Epithelial cell of proximal tubule (primary cell): ENCODE data around the gene CDK11B. TPM values are rescaled to one million over a fixed set of nuclear protein-coding genes. Genes with fewer than 3 reads are reported as not detected.

Experiments used
- DNase-seq: peaks from one replicate; pipeline ENCODE4 v3.0.0-alpha.2; 2011; ENCODE audit warnings: low read depth
- H3K4me3 ChIP-seq: 2 replicates; pipeline ENCODE4 v1.5.1; 2011; ENCODE audit warnings: low read depth, mild to moderate bottlenecking, low read length
- total RNA-seq: library from RNA; depleted of rRNA; stranded (reverse); fragments of >200 nt; gene quantifications from 2 replicates; pipeline ENCODE4 v1.2.3, GENCODE V29; 2015
- TF ChIP-seq, protein P1 (sequence below): conservative IDR thresholded peaks from 2 replicates; pipeline ENCODE4 v1.5.1; 2012; ENCODE audit warnings: low read depth, mild to moderate bottlenecking, low read length

CDK11B gene
- total RNA-seq, 1 donor from 2014 or later, result 16.3 TPM

DNA sequence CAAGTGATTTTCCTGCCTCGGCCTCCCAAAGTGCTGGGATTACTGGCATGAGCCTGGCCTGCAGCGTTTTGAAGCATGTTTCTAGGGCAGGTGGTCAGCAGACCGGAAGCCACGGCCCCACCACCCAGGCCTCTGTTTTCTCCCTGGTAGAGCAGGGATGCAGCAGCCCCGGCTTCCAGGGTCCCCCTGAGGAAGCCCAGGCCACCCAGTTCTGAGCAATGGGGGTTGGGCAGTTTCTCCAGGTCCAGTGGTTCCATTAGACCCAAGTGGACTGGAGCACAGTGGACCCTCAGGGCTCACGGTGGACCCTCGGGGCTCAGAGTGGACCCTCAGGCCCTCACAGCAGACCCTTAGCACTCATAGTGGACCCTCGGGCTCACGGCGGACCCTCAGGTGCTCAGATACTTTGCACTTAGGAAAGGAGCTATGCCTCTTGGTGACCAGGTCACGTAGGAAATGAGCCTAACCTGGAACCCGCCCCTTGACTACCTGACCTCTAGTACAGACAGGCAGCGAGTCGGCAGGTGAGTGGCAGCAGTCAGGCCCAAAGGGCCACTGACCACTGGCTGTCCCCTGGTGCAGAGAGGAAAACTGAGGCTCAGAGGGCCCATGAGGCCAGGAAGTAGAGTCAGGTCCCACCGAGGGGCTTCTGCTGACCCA lies 54.3 kb downstream of the CDK11B start:
- DNase-seq, result no peak
- H3K4me3 ChIP-seq, result no peak overlapping the region
- TF ChIP-seq, protein P1, sequence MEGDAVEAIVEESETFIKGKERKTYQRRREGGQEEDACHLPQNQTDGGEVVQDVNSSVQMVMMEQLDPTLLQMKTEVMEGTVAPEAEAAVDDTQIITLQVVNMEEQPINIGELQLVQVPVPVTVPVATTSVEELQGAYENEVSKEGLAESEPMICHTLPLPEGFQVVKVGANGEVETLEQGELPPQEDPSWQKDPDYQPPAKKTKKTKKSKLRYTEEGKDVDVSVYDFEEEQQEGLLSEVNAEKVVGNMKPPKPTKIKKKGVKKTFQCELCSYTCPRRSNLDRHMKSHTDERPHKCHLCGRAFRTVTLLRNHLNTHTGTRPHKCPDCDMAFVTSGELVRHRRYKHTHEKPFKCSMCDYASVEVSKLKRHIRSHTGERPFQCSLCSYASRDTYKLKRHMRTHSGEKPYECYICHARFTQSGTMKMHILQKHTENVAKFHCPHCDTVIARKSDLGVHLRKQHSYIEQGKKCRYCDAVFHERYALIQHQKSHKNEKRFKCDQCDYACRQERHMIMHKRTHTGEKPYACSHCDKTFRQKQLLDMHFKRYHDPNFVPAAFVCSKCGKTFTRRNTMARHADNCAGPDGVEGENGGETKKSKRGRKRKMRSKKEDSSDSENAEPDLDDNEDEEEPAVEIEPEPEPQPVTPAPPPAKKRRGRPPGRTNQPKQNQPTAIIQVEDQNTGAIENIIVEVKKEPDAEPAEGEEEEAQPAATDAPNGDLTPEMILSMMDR, result no peak

DNA sequence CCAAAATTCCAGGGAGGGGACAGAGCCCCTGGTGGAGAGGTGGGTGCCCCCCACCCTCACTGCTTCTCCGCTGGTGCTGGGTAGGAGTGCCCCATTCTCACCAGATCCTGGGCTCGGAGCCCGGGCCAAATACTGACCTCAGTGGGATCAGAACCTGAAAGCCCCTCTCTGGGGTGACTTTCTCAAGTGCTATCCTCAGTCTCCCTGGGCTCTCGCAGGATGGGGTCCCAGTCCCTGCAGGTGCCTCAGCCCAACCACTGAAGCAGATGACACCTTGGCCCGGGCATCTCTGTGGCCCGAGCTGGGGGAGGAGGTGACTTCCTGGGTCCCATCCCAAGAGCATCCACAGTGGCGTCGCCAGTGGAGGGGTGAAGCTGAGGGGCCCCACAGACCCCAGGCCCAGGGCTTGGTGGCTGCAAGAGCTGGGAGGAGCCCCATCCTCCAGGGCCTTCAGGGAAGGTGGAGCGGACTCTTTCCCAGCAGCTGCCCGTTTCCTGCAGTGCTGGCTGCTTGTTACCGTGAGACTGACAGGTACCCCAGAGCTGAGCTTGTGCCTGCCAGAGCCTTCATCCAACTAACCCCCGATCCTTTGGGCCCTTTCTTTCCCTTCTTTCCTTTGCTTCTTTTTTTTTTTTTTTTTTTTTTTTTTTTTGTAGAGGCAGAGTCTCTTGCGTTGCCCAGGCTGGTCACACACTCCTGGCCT lies 55.0 kb downstream of the CDK11B start:
- no peak overlapping the region for H3K4me3 ChIP-seq
- TF ChIP-seq, protein P1, result no peak
- DNase-seq, result no peak

DNA sequence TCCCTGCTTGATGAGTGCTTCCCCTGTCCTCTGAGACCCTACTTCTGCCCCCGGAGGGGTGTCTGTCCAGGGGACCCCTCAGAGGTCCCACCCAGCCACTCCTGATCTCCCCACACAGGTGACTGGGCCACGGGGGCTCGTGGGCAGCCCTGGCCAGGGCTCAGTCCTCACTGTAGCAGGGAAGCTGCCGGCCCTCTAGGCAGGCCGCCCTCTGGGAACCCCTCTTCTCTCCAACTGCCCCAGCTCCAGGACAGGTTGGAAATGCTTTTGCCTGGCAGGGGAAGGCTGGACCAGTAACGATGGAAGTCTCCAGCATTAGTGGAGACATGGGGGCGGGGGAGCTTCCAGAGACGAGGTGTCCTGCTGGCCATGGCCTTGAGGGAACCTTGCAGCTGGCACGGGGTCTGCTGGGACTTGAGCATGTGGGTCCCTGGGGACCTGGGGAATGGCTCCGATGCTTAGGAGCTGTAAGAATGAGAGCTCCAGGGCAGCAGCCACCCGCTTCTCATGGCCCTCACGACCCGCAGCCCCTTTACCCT lies 55.8 kb downstream of the CDK11B start:
- DNase-seq, result no peak
- no peak overlapping the region for H3K4me3 ChIP-seq
- TF ChIP-seq, protein P1, result no peak

DNA sequence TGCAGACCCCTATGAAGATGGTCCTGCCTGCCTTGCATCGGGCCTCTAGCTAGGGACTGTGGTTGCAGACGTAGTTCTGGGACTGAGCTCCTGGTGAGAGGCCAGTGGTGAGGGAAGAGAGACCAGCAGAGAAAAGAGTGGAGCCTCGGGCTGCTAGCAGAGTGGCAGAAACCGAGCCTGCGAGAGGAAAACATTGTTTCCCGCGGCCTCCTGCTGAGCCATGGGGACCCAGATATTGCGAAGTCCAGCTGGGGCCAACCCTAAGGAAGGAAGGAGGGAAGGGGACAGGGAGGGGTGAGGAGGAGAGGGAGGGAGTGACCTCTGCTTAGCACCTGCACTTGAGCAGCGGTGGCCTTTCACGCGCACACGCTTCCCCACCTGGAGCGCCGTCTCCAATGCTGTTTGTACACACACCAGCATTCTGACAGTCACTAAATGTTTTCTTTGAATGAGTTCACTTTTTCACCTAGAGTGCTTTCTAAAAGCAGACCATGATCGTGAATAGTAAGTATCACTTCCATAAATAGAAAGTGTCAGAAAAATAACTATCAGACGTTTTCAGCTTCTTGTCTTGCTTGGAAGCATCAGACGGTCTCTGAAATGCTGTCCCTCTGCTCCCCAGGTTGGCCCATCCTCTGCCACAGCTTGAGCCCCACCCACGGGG lies 56.4 kb downstream of the CDK11B start:
- TF ChIP-seq, protein P1, result no peak
- no peak for DNase-seq
- no peak overlapping the region for H3K4me3 ChIP-seq

DNA sequence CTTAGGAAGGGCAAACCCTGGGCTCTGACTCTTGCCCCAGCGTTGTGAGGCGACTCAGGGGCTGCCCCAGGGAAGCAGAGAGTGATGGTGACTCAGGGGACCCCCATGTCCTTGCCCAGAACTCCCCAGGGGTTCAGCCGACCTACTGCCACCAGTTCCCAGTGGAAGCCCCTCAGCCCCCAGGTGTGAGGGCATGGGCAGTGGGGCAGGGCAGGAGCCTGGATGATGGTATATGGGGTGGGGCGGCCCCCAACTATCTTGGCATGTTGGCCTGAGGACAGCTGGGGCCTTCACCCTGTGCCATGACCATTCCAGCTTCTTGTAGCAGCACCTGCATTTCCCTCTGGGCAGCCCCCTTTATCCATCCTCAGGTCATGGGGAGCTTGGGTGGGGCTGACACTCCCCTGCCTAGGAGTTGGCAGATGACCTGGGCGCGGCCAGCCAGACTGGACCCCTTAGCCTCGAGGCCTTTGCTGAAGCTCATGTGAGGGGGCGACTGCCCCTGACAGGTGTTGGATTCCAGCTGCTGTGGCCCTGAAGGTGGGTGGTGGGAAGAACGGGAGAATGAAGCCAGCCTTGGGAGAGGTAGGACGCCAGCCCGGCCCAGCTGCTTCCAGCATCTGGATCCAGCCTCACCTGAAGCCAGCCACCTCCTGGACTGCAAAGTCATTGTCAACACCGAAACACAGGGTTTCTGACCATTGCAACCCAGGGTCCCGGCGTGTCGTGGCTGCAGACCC lies 57.1 kb downstream of the CDK11B start:
- H3K4me3 ChIP-seq, result no peak overlapping the region
- DNase-seq, result no peak
- TF ChIP-seq, protein P1, result no peak

DNA sequence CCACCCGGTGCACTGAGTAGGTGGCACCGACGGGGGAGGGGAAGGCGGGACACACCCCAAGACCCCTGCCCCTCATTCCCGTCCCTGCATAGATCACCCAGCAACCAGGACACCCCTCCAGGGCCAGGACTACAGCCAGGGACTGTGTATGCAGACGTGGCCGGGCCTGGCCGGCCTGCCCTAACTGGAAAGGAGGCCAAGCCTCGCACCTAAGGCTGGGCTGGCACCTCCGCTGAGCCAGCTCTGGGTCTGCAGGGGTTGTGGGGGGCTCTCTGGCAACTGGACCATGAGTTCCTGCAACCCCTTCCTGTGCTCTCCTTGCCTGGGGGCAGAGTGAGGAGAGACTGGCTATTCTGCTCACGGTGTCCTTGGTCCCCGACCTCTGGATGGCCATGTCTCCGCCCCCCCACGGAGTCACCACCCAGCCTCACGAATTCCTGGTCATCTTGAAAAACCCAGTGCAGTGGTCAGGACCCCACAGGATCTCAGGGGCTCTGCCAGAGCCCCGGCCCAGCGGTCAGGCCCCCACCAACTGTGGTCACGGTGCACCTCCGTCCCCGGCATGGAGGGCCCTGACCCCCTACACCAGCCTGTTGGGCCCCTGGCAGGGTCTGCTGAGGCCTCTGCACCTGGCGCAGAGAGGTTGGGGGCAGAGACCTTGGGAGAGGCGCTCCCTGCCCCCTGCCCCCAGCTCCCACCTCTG lies 57.8 kb downstream of the CDK11B start:
- TF ChIP-seq, protein P1, result no peak
- no peak overlapping the region for H3K4me3 ChIP-seq
- DNase-seq, result no peak
